GM06990 (cell line): ENCODE results near the gene CALML5.

ENCODE experiments used
- DNase-seq: peaks from one replicate; pipeline ENCODE4 v3.0.0-alpha.2; 2011; ENCODE audit not compliant: insufficient read length; ENCODE audit errors: extremely low read depth
- H3K27me3 ChIP-seq: replicated peaks from 2 replicates; pipeline ENCODE4 v1.6.0; 2011; ENCODE audit warnings: low read length; ENCODE audit not compliant: control insufficient read depth, insufficient read depth
- H3K36me3 ChIP-seq: 2 replicates; pipeline ENCODE4 v1.5.1; 2011; ENCODE audit warnings: low read length; ENCODE audit not compliant: control insufficient read depth, insufficient read depth
- H3K4me3 ChIP-seq: replicated peaks from 2 replicates; pipeline ENCODE4 v1.5.1; 2011; ENCODE audit warnings: low read depth, mild to moderate bottlenecking, control low read depth, low read length
- CTCF ChIP-seq: IDR thresholded peaks from 2 replicates; pipeline ENCODE4 v1.5.1; 2011; ENCODE audit warnings: low read length, control low read depth, mild to moderate bottlenecking, inconsistent platforms; ENCODE audit not compliant: insufficient read depth, poor library complexity, severe bottlenecking

Gene CALML5

GRCh38 chr10:5534880-5535856, 35.8 kb upstream of the CALML5 start:
- DNase-seq, result no peak
- Histone ChIP-seq H3K36me3 (no peaks in the 10 kb centered on the region), H3K4me3 (no peak overlapping the region), H3K27me3 (no peaks in the 10 kb centered on the region; the same call in 1 of the 2 replicates)
- no peak for TF ChIP-seq CTCF

DNA sequence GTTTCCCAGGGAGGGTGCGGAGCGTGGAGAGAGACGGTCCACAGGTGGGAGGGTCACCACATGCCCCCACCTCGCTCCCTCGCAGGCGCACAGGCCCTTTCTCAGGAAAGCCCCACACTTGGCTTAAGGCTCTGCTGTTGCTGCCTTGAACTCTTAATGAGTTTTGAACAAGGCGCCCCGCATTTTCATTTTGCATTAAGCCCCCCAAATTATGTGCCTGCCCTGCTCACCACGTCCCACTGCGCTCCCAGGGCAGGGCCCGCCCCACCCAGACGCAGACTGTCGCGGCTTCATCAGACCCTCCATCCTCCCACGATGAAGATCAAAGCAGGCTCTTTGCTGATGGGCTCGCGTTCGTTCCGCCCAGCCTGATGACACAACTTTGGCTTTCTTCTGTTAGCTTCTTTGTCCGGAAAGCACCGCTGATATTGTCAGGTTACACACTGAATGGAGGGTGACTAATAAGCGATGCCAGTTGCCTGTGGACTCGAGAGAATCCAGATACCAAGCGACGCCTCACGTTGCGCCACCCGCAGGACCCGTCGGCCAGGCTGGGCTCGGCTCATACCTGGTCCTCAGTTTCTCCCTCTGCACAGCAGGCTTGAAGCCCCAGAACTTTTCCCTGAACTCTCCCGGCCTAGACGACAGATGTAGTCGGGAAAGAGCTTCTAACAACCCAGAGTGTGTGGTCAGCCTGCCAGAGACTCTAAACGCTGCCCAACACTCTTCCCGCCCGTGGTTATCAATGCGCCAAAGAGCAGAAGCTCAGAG, 34.9 kb upstream of the CALML5 start:
- TF ChIP-seq CTCF, result no peak
- Histone ChIP-seq H3K4me3 (no peak overlapping the region), H3K27me3 (no peaks in the 10 kb centered on the region; the same call in 1 of the 2 replicates), H3K36me3 (no peaks in the 10 kb centered on the region)
- no peak for DNase-seq

DNA sequence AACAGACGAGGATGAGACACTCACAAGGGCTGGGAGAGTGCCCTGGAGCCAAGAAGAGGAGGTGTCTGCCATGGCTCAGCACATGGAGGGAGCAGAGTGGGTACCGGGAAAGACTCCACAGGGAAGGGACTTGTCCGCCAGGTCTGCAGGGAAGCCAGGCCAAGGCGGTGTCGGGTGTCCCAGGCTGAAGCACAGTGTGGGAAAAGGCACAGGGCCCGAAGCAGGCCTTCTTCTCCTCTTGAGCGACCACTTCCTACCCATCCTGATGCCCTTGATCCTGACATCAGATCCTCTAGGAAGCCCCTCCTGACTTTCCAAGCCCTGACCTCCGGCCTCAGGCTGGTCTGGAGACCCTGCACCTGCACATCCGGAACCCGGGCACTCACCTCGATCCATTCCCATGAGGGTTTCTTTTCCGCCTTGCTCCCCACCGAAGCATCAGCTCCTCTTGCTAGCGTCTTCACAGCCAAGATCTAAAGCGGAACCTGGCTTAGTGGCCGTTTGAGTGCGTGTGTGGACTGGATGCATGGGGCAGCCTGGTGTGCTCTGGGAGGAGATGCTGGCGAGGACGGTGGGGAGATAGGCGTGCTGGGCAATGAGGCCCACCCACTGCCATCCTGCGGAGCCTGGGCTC, 33.8 kb upstream of the CALML5 start:
- peaks cover 2% of the 10 kb centered on the region; the same call in 1 of the 2 replicates for H3K27me3 ChIP-seq

GRCh38 chr10:5532618-5533097, 33.3 kb upstream of the CALML5 start:
- no peak for TF ChIP-seq CTCF
- DNase-seq, result no peak

More for the DNA sequence above, 33.8 kb upstream of the CALML5 start:
- no peak for TF ChIP-seq CTCF
- no peak overlapping the region for H3K4me3 ChIP-seq
- no peaks in the 10 kb centered on the region for H3K36me3 ChIP-seq
- DNase-seq, result no peak

DNA sequence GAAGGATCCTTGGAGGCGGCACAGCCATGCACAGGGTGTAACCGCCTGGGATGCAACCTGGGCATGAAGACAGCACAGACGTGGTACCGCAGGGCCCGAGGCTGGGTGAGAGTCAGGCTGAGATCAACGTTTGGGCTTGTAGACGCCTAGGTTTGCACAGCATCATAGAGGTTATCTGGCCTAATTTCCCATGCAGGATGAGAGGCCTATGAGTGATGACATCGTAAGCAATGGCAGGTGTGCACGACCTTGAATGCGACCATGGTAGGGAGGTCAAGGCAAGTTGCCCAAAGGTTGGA, 32.9 kb upstream of the CALML5 start:
- TF ChIP-seq CTCF, result no peak
- Histone ChIP-seq H3K27me3 (peaks cover 2% of the 10 kb centered on the region; the same call in 1 of the 2 replicates), H3K36me3 (no peaks in the 10 kb centered on the region), H3K4me3 (no peak overlapping the region)
- DNase-seq, result no peak

More at GRCh38 chr10:5532618-5533097, 33.3 kb upstream of the CALML5 start:
- H3K27me3 ChIP-seq, result peaks cover 2% of the 10 kb centered on the region; the same call in 1 of the 2 replicates
- no peaks in the 10 kb centered on the region for H3K36me3 ChIP-seq
- H3K4me3 ChIP-seq, result no peak overlapping the region
